ENCODE results near the gene APBB3.
"Not testable (repeated sequence)": the region's sequence is repeated elsewhere in the genome, so short reads cannot be mapped to it uniquely, and the experiment has no call there.

The APBB3 gene

DNA sequence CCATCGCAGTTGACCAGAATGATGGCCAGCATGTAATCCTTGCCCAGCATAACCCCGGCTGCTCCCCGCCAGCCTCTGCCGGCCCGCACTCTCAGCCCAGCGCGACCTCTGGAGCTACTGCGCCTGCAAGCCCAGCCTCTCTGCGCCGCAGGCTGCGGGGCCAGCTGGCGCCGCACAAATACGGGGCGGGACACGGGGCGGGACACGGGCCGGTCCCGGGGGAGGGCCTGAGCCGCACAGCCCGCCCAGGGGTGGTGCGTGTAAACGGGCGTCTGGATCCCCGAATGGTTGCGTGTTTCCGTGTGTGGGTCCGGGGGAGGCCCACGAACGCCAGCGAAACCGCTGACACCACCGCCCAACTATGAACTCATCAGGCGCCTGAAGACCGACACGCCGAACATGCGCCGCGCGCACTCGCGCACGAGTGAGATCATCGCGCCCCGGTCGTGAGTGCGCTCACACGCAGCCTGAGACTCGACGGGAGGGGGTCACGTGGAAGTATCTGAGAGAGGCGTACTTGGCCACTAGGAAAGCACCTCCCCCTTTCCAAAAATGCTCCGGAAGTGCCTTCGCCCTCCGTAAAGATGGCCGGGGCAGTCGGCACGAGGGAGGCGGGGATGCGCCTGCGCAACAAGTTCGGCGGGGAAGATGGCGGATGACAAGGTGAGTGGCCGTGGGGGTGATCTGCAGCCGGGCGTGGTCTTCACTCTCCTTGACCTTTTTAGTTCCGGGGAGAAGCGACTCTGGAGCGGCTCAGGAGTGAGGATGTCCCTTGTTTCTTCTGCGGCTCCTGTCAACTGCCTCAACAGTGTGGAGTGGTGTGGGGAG, at the start of gene APBB3, which contains the start of gene SLC35A4:
TSS of gene APBB3 (minus strand) at position 403 of the 828 bp plus-strand sequence. CDS start at position 50, 353 bp downstream.
TSS of gene SLC35A4 (plus strand) at position 633 of the 828 bp plus-strand sequence. CDS start 2,342 bp downstream, outside the sequence.
- peak; percentile 98 for DNase-seq (ENCODE audit: low spot score)

- no peak for DNase-seq (ENCODE audit: low spot score)
Observed at GRCh38 chr5:140611020-140611521, 46.7 kb upstream of the APBB3 start.

GRCh38 chr5:140609126-140609525, 44.7 kb upstream of the APBB3 start:
- DNase-seq (ENCODE audit: low spot score), result no peak

GRCh38 chr5:140608722-140609121, 44.3 kb upstream of the APBB3 start:
- DNase-seq (ENCODE audit: low spot score), result no peak

DNA sequence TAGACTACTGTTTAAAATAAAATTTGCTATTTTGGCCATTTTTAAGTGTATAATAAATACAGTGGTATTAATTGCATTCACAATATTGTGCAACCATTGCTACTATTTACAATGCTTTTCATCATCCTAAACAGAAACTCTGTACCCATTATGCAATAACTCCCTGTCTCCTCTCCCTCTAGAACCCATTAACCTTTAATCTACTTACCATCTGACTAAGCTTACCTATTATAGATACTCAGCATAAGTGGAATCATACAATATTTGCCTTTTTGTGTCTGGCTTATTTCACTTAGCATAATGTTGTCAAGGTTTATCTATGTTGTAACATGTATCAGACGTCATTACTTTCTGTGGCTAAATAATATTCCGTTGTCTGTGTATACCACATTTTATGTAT, 42.6 kb upstream of the APBB3 start:
- DNase-seq (ENCODE audit: low spot score), result no peak

DNA sequence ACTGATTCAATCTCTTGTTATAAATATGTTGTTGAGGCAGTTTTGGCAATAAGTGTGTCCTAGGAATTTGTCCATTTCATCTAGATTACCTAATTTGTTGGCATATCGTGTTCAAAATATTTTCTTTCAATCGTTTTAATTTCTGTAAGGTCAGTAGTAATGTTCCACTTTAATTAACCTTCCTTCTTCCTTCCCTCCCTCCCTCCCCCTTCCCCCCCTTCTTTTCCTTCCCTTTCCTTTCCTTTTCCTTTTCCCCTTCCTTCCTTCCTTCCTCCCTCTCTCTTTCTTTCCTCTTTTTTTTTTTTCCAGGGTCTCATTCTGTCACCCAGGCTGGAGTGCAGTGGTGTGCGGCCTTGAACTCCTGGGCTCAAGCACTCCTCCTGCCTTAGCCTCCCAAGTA, 41.5 kb upstream of the APBB3 start:
- DNase-seq (ENCODE audit: low spot score), result no peak

- DNase-seq (ENCODE audit: low spot score), result no peak
Observed at GRCh38 chr5:140603734-140604133, 39.3 kb upstream of the APBB3 start.

GRCh38 chr5:140603446-140603698, 39.0 kb upstream of the APBB3 start:
- DNase-seq (ENCODE audit: low spot score), result not testable (repeated sequence)

DNA sequence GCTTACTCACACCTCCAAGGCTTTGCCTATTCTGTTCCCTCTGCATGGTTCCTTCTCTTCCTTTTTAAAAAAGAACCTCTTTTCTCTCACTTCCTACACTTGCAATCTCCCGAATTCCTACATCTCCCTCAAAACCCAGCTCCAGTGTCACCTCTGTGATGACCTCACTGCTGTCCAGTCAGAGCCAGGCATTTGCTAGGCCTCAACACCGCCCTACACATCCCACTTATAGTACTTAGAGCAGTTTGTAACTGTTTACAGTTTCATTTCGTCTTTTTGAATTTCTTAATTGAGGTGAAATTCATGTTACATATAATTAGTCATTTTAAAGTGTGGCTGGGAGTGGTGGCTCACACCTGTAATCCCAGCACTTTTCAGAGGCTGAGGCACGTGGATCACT, 37.7 kb upstream of the APBB3 start:
- DNase-seq (ENCODE audit: low spot score), result no peak

- no peak for DNase-seq (ENCODE audit: low spot score)
Observed at GRCh38 chr5:140600096-140600495, 35.7 kb upstream of the APBB3 start.

DNA sequence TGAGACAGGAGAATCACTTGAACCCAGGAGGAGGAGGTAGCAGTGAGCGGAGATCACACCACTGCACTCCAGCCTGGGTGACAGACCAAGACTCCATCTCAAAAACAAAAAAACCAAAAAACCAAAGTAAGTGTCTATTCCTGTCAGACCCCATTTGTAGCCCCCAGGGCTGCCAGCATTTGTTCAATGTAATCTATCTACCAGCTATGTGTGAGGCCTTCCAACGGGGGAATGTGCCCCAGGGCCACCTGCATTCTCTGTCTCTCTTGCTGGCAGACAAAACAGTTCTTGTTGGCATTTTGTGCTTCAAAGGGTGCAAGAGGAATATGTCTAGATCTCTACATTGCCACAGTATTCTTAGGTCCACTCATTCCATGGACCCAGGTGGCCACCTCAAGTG, 34.4 kb upstream of the APBB3 start:
- DNase-seq (ENCODE audit: low spot score), result no peak

DNA sequence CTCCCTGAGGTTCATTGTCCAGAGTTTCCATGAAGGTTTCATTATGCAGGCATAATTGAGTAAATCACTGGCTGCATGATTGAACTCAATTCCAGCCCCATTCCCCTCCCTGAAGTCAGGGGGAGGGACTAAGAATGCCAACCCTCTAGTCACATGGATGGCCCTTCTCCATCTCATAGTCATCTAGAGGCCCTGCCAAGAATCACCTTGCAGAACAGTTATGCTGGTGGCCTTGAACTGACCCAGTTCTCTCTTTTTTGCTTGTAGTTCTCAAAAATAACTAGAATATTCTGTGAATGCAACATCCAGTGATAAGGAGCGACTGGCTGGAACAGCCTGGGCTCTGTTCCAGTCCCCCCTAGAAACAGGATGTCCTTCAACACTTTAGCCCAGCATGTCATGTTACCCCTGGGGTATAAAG, 31.9 kb upstream of the APBB3 start:
- DNase-seq (ENCODE audit: low spot score), result no peak

- DNase-seq (ENCODE audit: low spot score), result no peak
Observed at GRCh38 chr5:140595538-140596300, 31.3 kb upstream of the APBB3 start.

DNA sequence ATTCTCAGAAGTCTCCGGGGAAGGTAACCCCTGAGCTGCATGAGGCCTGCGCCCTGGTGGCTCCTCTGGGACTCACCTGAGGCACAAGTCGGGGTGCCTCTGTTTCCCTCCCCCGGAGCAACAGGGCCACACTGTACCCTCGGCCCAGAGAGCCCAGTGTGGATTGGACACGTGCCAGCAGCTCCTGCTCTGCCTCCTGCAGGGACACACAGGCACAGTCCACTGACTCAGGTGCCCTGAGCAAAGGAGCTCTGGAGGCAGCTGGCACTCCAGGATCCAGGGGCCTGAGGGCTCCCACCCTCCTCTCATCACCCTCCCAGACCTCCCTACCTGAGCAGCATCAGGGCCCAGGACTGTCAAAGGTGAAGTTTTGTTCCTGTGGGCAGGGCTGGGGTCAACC, 29.8 kb upstream of the APBB3 start:
- no peak for DNase-seq (ENCODE audit: low spot score)

GRCh38 chr5:140593070-140593469, 28.7 kb upstream of the APBB3 start:
- not testable (repeated sequence) for DNase-seq (ENCODE audit: low spot score)

DNA sequence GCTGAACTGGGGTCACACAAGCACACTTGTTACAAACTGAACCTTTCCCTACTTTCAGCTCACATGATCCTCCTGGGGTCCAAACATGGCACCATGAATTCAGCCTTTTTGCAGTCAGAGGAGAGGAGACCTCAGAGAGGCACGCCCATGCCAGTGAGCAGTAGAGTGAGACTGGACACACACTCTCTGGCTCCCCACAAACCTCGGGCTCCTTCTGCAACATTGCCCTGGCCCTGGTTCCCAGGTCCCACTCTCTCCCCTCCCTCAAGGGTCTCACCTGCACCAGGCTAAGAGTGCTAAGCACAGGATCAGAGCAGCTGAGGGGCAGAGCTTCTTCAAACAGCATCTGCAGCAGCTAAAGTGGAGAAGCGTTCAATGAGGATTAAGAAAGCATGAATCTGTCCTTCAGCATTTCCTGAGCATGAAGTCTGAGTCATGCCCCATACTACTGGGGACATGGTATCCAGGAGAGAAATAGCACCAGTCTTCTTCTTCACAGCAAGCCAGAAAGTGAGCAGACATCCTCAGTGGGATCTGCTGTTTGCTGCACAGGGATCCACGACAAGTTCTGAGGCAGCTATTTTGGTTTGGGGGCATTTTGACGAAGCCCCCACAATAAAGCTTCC, 27.5 kb upstream of the APBB3 start:
- no peak for DNase-seq (ENCODE audit: low spot score)

DNA sequence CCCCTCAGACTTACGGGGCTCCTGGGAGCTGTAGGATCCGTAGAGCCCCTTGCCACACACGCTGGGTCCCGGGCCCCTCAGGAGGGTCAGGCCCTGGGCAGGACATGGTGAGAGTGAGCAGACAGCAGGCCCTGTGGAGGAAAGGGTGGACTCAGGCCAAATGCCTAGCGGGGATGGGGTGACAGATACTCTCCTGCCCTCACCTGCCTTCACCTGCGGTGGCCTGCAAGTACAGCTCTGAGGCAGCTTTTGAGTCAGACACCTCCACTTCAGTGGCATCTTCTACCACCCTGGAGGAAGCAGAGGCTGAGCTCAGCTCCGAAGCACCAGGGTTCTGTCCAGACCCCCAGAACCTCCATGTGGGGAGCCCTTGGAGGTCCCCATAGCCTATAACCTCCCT, 26.5 kb upstream of the APBB3 start:
- DNase-seq (ENCODE audit: low spot score), result no peak

- no peak for DNase-seq (ENCODE audit: low spot score)
Observed at GRCh38 chr5:140588311-140589070, 24.1 kb upstream of the APBB3 start.

- DNase-seq (ENCODE audit: low spot score), result no peak
Observed at GRCh38 chr5:140587495-140587894, 23.1 kb upstream of the APBB3 start.

GRCh38 chr5:140579188-140579747, 14.9 kb upstream of the APBB3 start:
- not testable (repeated sequence) for DNase-seq (ENCODE audit: low spot score)

- DNase-seq (ENCODE audit: low spot score), result no peak
Observed at GRCh38 chr5:140576776-140577201, 12.4 kb upstream of the APBB3 start.

DNA sequence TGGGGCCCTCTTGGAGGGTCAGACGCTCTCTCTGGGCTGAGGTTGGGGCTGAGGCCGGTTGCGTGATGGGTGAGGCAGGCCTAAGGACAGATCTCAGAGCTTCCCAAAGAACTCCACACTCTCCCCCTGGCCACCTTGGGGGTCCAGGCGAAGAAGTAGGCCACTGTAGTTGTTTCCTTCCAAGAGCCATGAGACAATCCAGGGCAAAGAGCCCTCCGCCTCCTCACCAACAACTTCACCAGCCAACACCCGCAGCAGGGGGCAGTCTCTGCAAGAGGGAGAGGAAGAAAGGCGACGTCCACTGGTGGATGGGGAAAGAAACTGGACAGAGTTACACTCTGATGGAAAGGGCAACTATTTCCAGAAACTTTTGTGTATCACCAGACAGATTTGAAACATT, 10.9 kb upstream of the APBB3 start:
- peak; percentile 50 for DNase-seq (ENCODE audit: low spot score)

Measured in hematopoietic multipotent progenitor cell treated with erythropoietin and hydrocortisone succinate and interleukin-3 and kit ligand, for 17 days (in vitro differentiated cells).